Loucy (cell line): ENCODE data around the gene CADM2.

Source experiments
- CTCF ChIP-seq: fragments of 200-600 bp; sonication (generic); conservative IDR thresholded peaks from 2 replicates; pipeline ENCODE4 v1.5.1; 2014; ENCODE audit warnings: mild to moderate bottlenecking, antibody characterized with exemption, low read length
- EZH2phosphoT487 ChIP-seq: fragments of 200-600 bp; IDR thresholded peaks from 2 replicates; pipeline ENCODE4 v1.6.1; 2018; ENCODE audit warnings: antibody characterized with exemption, mild to moderate bottlenecking, moderate library complexity, borderline replicate concordance

GRCh38 chr3:85041001-85041400 is 82.2 kb downstream of the CADM2 start:
- TF ChIP-seq CTCF (no peak), EZH2phosphoT487 (no peak)
